Stomach (tissue), 9 donors: ENCODE results near the gene PIP5K1B. TPM values are rescaled to one million over a fixed set of nuclear protein-coding genes. Genes with fewer than 3 reads are reported as not detected.
A peak's percentile ranks its signal among the peaks of the same experiment; 100 is the strongest.

Experiments
- DNase-seq, 2 donors: peaks; one replicate each; pipeline versions ENCODE4 v3.0.0 to v3.0.0-alpha.2; 2013 to 2019
- H3K27ac ChIP-seq, 5 donors: fragments of 200-600 bp in 4 of 5; sonication (generic) in 4 of 5; one replicate each; pipeline ENCODE4 v1.5.1; 2013 to 2019; ENCODE audit warnings: mild to moderate bottlenecking in 1 of 5, moderate library complexity in 1 of 5
- H3K27me3 ChIP-seq, 3 donors: fragments of 200-600 bp; sonication (generic); one replicate each; pipeline ENCODE4 v1.5.1; 2017 to 2019; ENCODE audit warnings: mixed run types in 1 of 3
- H3K36me3 ChIP-seq, 4 donors: fragments of 200-600 bp; sonication (generic); 1 replicate in 3 of 4; 2 replicates in 1 of 4; pipeline ENCODE4 v1.5.1; 2016 to 2019
- H3K4me1 ChIP-seq, 4 donors: fragments of 200-600 bp; sonication (generic); one replicate each; pipeline ENCODE4 v1.5.1; 2016 to 2019
- H3K4me3 ChIP-seq, 4 donors: fragments of 200-600 bp; sonication (generic) in 3 of 4; one replicate each; pipeline ENCODE4 v1.5.1; 2016 to 2019; ENCODE audit warnings: mild to moderate bottlenecking in 1 of 4
- H3K9me3 ChIP-seq, 4 donors: fragments of 200-600 bp; sonication (generic); one replicate each; pipeline ENCODE4 v1.5.1; 2016 to 2019
- EP300 ChIP-seq: sonication (generic); formaldehyde crosslinking; IDR thresholded peaks from one replicate; pipeline ENCODE4 v1.6.1; 2017; ENCODE audit warnings: antibody characterized with exemption
- POLR2A ChIP-seq, 4 donors: fragments of 450-650 bp; IDR thresholded peaks; one replicate each; pipeline ENCODE4 v1.6.1; 2016; ENCODE audit warnings: antibody characterized with exemption in 4 of 4, control low read depth in 2 of 4, mild to moderate bottlenecking in 1 of 4, moderate library complexity in 1 of 4
- POLR2AphosphoS5 ChIP-seq, 3 donors: sonication (generic); formaldehyde crosslinking; IDR thresholded peaks; one replicate each; pipeline ENCODE4 v1.6.1; 2016; ENCODE audit warnings: antibody characterized with exemption in 3 of 3
- WGBS, 5 donors: extraction: QIAGEN DNeasy Blood & Tissue Kit in 3 of 5; methylation state at CpG; one replicate each; pipeline versions ENCODE4 v1.1.5 to v1.1.7; 2013 to 2018; 5-methylcytosine and 5-hydroxymethylcytosine counted together
- intact Hi-C: fragments of 100-400 bp; cut with DNase I; formaldehyde crosslinking; loops from one replicate; pipeline ENCODE4 v1.15.1; 2023; ENCODE audit warnings: low total_unique reads
- polyA plus RNA-seq, 3 donors: library from polyadenylated mRNA; stranded (reverse); fragments of 200-250 nt; gene quantifications; one replicate each; pipeline ENCODE4 v1.2.3, GENCODE V29; 2013
- total RNA-seq, 5 donors: library from RNA; depleted of rRNA; stranded (reverse); fragments of >200 nt; gene quantifications; one replicate each; pipeline versions ENCODE4 v1.1.0 to v1.2.3, GENCODE V29; 2014 to 2016
- TF ChIP-seq, protein P1 (sequence below), 7 experiments: fragments of 450-650 bp in 4 of 7; fragments of 200-600 bp in 3 of 7; sonication (generic) in 3 of 7; IDR thresholded peaks; one replicate each; pipeline ENCODE4 v1.5.1; 2016 to 2019; ENCODE audit warnings: antibody characterized with exemption in 7 of 7, control low read depth in 2 of 7, mild to moderate bottlenecking in 1 of 7
- donor health status: healthy with polysubstance abuse.
- donor health status: Bipolar disorder and iron deficiency.
- donor health status: healthy.

Gene PIP5K1B
- total and polyA plus RNA-seq, 8 donors = 2.3 to 33.8 (median 16.6) TPM

DNA sequence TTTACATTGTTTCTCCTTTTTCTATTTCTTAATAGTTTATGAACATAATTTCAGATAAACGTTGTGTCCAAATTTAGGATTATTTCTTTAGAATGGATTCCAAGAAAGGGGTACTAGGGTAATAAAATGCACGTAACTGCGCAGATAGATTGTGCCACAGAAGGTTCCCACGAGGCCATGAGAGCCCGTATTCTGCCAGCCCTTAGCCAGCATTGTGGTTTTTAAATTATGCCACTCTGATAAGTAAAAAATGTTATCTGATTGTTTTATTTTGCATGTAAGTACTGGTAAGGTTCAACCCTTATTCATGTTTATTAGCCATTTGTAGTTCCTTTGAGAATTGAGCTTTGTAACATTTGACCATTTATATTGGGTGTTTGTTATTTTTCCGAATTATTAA, 220.1 kb downstream of the PIP5K1B start:
- no peak for DNase-seq
- Histone ChIP-seq H3K4me3 (no peak overlapping the region), H3K36me3 (peaks cover 0 to 13% (median 3%) of the 10 kb centered on the region in 4 donors), H3K27ac (no peak overlapping the region), H3K27me3 (no peaks in the 10 kb centered on the region), H3K9me3 (no peaks in the 10 kb centered on the region), H3K4me1 (peaks cover 0 to 11% (median 1%) of the 10 kb centered on the region in 4 donors)
- no peak for TF ChIP-seq POLR2A (IDR thresholded peaks at IDR 0.05)
- no peak for TF ChIP-seq POLR2AphosphoS5 (IDR thresholded peaks at IDR 0.05)
- TF ChIP-seq, protein P1, sequence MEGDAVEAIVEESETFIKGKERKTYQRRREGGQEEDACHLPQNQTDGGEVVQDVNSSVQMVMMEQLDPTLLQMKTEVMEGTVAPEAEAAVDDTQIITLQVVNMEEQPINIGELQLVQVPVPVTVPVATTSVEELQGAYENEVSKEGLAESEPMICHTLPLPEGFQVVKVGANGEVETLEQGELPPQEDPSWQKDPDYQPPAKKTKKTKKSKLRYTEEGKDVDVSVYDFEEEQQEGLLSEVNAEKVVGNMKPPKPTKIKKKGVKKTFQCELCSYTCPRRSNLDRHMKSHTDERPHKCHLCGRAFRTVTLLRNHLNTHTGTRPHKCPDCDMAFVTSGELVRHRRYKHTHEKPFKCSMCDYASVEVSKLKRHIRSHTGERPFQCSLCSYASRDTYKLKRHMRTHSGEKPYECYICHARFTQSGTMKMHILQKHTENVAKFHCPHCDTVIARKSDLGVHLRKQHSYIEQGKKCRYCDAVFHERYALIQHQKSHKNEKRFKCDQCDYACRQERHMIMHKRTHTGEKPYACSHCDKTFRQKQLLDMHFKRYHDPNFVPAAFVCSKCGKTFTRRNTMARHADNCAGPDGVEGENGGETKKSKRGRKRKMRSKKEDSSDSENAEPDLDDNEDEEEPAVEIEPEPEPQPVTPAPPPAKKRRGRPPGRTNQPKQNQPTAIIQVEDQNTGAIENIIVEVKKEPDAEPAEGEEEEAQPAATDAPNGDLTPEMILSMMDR (IDR thresholded peaks at IDR 0.05) = no peak
- TF ChIP-seq EP300 = no peak
- 20 to 41% (median 35%) methylated on average over 6 of the region's 6 CpGs for WGBS, 5 donors
- intact Hi-C loops = no loop called here

DNA sequence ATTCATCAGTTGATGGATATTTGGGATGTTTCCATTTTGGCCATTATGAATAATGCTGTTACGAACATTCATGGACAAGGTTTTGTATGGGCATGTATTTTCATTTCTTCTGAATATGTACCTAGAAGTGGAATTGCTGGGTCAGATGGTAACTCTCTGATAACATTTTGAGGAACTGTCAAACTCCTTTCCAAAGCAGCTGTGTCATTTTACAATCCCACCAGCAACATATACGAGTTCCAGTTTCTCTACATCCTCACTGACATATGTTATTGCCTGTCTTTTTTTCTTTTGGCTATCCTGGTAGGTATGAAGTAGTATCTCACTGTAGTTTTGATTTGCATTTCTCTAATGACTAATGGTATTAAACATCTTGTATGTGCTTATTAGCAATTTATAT, 222.1 kb downstream of the PIP5K1B start:
- 61 to 86% (median 77%) methylated on average over 2 of the region's 2 CpGs for WGBS, 5 donors
- Histone ChIP-seq H3K27me3 (no peaks in the 10 kb centered on the region), H3K36me3 (peaks cover 0 to 3% (median 0%) of the 10 kb centered on the region in 4 donors), H3K9me3 (no peaks in the 10 kb centered on the region), H3K27ac (no peak overlapping the region), H3K4me1 (peaks cover 0 to 11% (median 1%) of the 10 kb centered on the region in 4 donors), H3K4me3 (no peak overlapping the region)
- TF ChIP-seq EP300 = no peak
- no peak for TF ChIP-seq POLR2A (IDR thresholded peaks at IDR 0.05)
- no peak for TF ChIP-seq POLR2AphosphoS5 (IDR thresholded peaks at IDR 0.05)
- TF ChIP-seq, protein P1 (IDR thresholded peaks at IDR 0.05) = no peak
- no peak for DNase-seq
- intact Hi-C loops = no loop called here

DNA sequence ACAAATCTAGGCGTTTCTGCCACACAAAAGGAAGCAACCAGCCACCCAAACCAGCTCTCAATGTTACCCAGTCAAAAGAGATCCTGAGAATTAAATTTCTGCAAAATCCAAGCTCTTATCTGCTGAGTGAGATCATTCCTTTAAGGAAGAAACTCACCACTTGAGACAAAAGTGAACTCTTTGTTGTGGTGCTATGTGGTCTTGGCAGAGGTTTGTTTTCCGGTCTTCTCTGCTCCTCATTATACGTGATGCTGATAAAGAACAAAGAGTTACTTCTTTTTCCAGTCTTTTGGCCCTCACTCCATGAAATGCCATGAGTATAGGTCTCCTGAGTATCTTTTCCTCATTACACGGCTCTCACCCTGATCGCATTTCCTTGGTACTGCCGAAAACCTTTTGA, 226.8 kb downstream of the PIP5K1B start:
- 89 to 94% (median 91%) methylated on average over 6 of the region's 6 CpGs for WGBS, 5 donors
- peaks cover 0 to 7% (median 4%) of the 10 kb centered on the region in 4 donors for H3K36me3 ChIP-seq
- no peak overlapping the region for H3K4me3 ChIP-seq

DNA sequence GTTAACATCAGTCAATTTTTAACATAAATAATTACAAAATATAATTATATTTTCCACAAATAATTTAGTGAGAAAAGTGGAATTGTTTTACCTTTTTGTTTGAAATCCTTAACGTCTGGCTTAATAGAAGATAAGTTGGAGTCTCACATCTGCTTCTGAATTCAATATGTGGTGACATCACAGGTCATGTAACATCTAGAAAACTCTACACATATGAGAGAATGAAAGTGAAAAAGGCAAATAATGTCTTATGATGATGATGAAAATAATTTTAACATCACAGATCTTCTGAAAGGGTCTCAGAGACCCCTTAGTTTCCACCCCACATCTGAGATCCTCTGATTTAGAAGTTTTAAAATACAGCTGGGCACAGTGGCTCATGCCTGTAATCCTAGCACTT, 227.4 kb downstream of the PIP5K1B start:
- no peak for DNase-seq
- Histone ChIP-seq H3K27ac (peak overlapping the region in 1 of 5 donors; percentile 38), H3K36me3 (peaks cover 0 to 7% (median 4%) of the 10 kb centered on the region in 4 donors), H3K9me3 (no peaks in the 10 kb centered on the region), H3K27me3 (no peaks in the 10 kb centered on the region), H3K4me1 (peaks cover 0 to 3% (median 0%) of the 10 kb centered on the region in 4 donors), H3K4me3 (no peak overlapping the region)
- WGBS, 5 donors = 81 to 89% (median 87%) methylated on average over 1 of the region's 1 CpG
- intact Hi-C loops = no loop called here
- TF ChIP-seq, protein P1 (IDR thresholded peaks at IDR 0.05) = no peak
- TF ChIP-seq EP300 (no peak), POLR2AphosphoS5 (IDR thresholded peaks at IDR 0.05) (no peak), POLR2A (IDR thresholded peaks at IDR 0.05) (no peak)

More for the DNA sequence above, 226.8 kb downstream of the PIP5K1B start:
- Histone ChIP-seq H3K27me3 (no peaks in the 10 kb centered on the region), H3K4me1 (peaks cover 0 to 3% (median 0%) of the 10 kb centered on the region in 4 donors), H3K27ac (no peak overlapping the region), H3K9me3 (no peaks in the 10 kb centered on the region)
- intact Hi-C loops = no loop called here
- no peak for TF ChIP-seq EP300
- TF ChIP-seq POLR2AphosphoS5 (IDR thresholded peaks at IDR 0.05) = no peak
- TF ChIP-seq, protein P1 (IDR thresholded peaks at IDR 0.05) = no peak
- TF ChIP-seq POLR2A (IDR thresholded peaks at IDR 0.05) = no peak
- no peak for DNase-seq
